CD14-positive monocyte (primary cell): ENCODE measurements around the gene ERF. TPM values are rescaled to one million over a fixed set of nuclear protein-coding genes. Genes with fewer than 3 reads are reported as not detected.

Experiments
- DNase-seq, 3 donors: peaks; one replicate each; pipeline ENCODE4 v3.0.0-alpha.2; 2011 to 2022
- H2AFZ ChIP-seq: 2 replicates; pipeline ENCODE4 v1.6.0; 2012; ENCODE audit warnings: mild to moderate bottlenecking, low read depth, low read length, inconsistent platforms; ENCODE audit not compliant: insufficient read depth, poor library complexity, severe bottlenecking
- H3K27ac ChIP-seq, 2 donors: 1 replicate in 1 of 2; 2 replicates in 1 of 2; pipeline ENCODE4 v1.5.1; 2012 to 2013; ENCODE audit warnings: low read length in 2 of 2, control low read depth in 1 of 2, inconsistent platforms in 1 of 2, low read depth in 1 of 2, mild to moderate bottlenecking in 1 of 2
- H3K27me3 ChIP-seq, 2 donors: one replicate each; pipeline versions ENCODE4 v1.6.0 to v1.6.1; 2011 to 2013; ENCODE audit warnings: low read length in 2 of 2; ENCODE audit not compliant: control insufficient read depth in 2 of 2, insufficient read depth in 2 of 2
- H3K36me3 ChIP-seq, 2 donors: replicated peaks in 1 of 2; 1 replicate in 1 of 2; 2 replicates in 1 of 2; pipeline versions ENCODE4 v1.5.1 to v1.6.1; 2012 to 2013; ENCODE audit warnings: low read length in 2 of 2, control low read depth in 1 of 2, inconsistent platforms in 1 of 2, mild to moderate bottlenecking in 1 of 2; ENCODE audit not compliant: insufficient read depth in 2 of 2, control insufficient read depth in 1 of 2
- H3K4me1 ChIP-seq, 2 donors: 1 replicate in 1 of 2; 2 replicates in 1 of 2; pipeline versions ENCODE4 v1.5.1 to v1.6.1; 2012 to 2013; ENCODE audit warnings: low read length in 2 of 2, control low read depth in 1 of 2, inconsistent platforms in 1 of 2, mild to moderate bottlenecking in 1 of 2, moderate library complexity in 1 of 2; ENCODE audit not compliant: insufficient read depth in 2 of 2, control insufficient read depth in 1 of 2
- H3K4me2 ChIP-seq: replicated peaks from 2 replicates; pipeline ENCODE3; 2012; ENCODE audit warnings: low read length, moderate library complexity, mild to moderate bottlenecking; ENCODE audit not compliant: poor library complexity, severe bottlenecking; ENCODE audit errors: extremely low read depth
- H3K4me3 ChIP-seq, 3 experiments: fragments of 200-600 bp in 1 of 3; sonication (generic) in 1 of 3; replicated peaks in 1 of 3; 1 replicate in 2 of 3; 2 replicates in 1 of 3; pipeline ENCODE4 v1.5.1; 2011 to 2013; ENCODE audit warnings: low read length in 3 of 3, mild to moderate bottlenecking in 3 of 3, control low read depth in 2 of 3, low read depth in 2 of 3, inconsistent platforms in 1 of 3, moderate library complexity in 1 of 3
- H3K79me2 ChIP-seq: 2 replicates; pipeline ENCODE4 v1.6.0; 2012; ENCODE audit warnings: mild to moderate bottlenecking, control low read depth, inconsistent platforms, low read length, moderate library complexity; ENCODE audit not compliant: insufficient read depth
- H3K9ac ChIP-seq: 2 replicates; pipeline ENCODE4 v1.6.0; 2017; ENCODE audit warnings: low read length, mild to moderate bottlenecking; ENCODE audit not compliant: insufficient read depth, poor library complexity, severe bottlenecking
- H3K9me3 ChIP-seq, 2 donors: replicated peaks in 1 of 2; 1 replicate in 1 of 2; 2 replicates in 1 of 2; pipeline versions ENCODE4 v1.5.1 to v1.6.1; 2012 to 2013; ENCODE audit warnings: low read length in 2 of 2, control low read depth in 1 of 2; ENCODE audit not compliant: control insufficient read depth in 1 of 2, insufficient read depth in 1 of 2
- H4K20me1 ChIP-seq: 2 replicates; pipeline ENCODE4 v1.6.0; 2012; ENCODE audit warnings: mild to moderate bottlenecking, low read length, control low read depth, moderate library complexity; ENCODE audit not compliant: insufficient read depth
- H3K27ac Mint-ChIP-seq, 7 donors: one replicate each; pipeline ENCODE4 v1.8.0; 2020; ENCODE audit warnings: mild to moderate bottlenecking in 7 of 7, mixed read lengths in 7 of 7, moderate library complexity in 6 of 7, inconsistent platforms in 2 of 7
- H3K27me3 Mint-ChIP-seq, 3 donors: one replicate each; pipeline ENCODE4 v1.8.0; 2021 to 2022; ENCODE audit warnings: low read depth in 3 of 3, mild to moderate bottlenecking in 3 of 3, mixed read lengths in 3 of 3, moderate library complexity in 3 of 3, inconsistent platforms in 1 of 3
- H3K36me3 Mint-ChIP-seq, 2 donors: one replicate each; pipeline ENCODE4 v1.8.0; 2020; ENCODE audit warnings: mixed read lengths in 2 of 2, inconsistent platforms in 1 of 2, mild to moderate bottlenecking in 1 of 2
- H3K4me1 Mint-ChIP-seq: one replicate; pipeline ENCODE4 v1.8.0; 2020; ENCODE audit warnings: mild to moderate bottlenecking, mixed read lengths
- H3K4me3 Mint-ChIP-seq, 2 donors: one replicate each; pipeline ENCODE4 v1.8.0; 2020; ENCODE audit warnings: mild to moderate bottlenecking in 2 of 2, mixed read lengths in 2 of 2, moderate library complexity in 1 of 2
- H3K9me3 Mint-ChIP-seq, 7 donors: one replicate each; pipeline ENCODE4 v1.8.0; 2020 to 2022; ENCODE audit warnings: mixed read lengths in 7 of 7, mild to moderate bottlenecking in 6 of 7, moderate library complexity in 6 of 7, inconsistent platforms in 2 of 7
- CTCF ChIP-seq: fragments of 200-600 bp; IDR thresholded peaks from one replicate; pipeline ENCODE4 v1.8.0; 2022; ENCODE audit warnings: antibody characterized with exemption, mild to moderate bottlenecking
- whole genome bisulfite sequencing: methylation state at CpG from one replicate; pipeline ENCODE4 v1.1.5; 2013; ENCODE audit warnings: missing lambda C conversion rate; ENCODE audit not compliant: insufficient coverage; 5-methylcytosine and 5-hydroxymethylcytosine counted together
- intact Hi-C, 2 donors: fragments of 100-400 bp; cut with micrococcal nuclease; formaldehyde crosslinking; loops; one replicate each; pipeline versions ENCODE4 v1.15.0 to v1.15.1; 2023
- polyA plus RNA-seq, 3 donors: library from polyadenylated mRNA; depleted of rRNA in 1 of 3; unstranded in 2 of 3; stranded (reverse) in 1 of 3; fragments of 300-500 nt in 2 of 3; fragments of >200 nt in 1 of 3; fragmentation: Illumina TruSeq in 2 of 3; gene quantifications; 1 replicate in 2 of 3; 2 replicates in 1 of 3; pipeline ENCODE4 v1.2.3, GENCODE V29; 2012 to 2021

Gene ERF
- polyA plus RNA-seq, 3 donors: 2.3 to 42.6 (median 3.4) TPM

GRCh38 chr19:42220751-42221097 lies 34.2 kb downstream of the ERF start:
- Histone ChIP-seq H3K9me3 (no peaks in the 10 kb centered on the region), H4K20me1 (peaks cover 50% of the 10 kb centered on the region), H3K4me1 (peaks cover 44 to 49% of the 10 kb centered on the region in 2 donors), H3K27ac (peak overlapping the region; percentile 83 to 98), H3K27me3 (no peaks in the 10 kb centered on the region), H3K79me2 (peaks cover 76% of the 10 kb centered on the region), H3K36me3 (peaks cover 17 to 20% of the 10 kb centered on the region in 2 donors), H3K9ac (peak overlapping the region; percentile 85), H3K4me3 (peak overlapping the region; percentile 58 to 84 (median 83)), H2AFZ (peak overlapping the region; percentile 94), H3K4me2 (peak overlapping the region; percentile 92)
- intact Hi-C loops: no loop called here
- no peak for DNase-seq
- peaks cover 0 to 2% (median 0%) of the 10 kb centered on the region in 7 donors for H3K9me3 Mint-ChIP-seq
- peaks cover 26 to 28% of the 10 kb centered on the region in 2 donors for H3K36me3 Mint-ChIP-seq
- H3K27ac Mint-ChIP-seq: peak overlapping the region; percentile 98 to 100 (median 99)
- no peak for TF ChIP-seq CTCF
- peak overlapping the region; percentile 99 for H3K4me3 Mint-ChIP-seq
- peaks cover 49% of the 10 kb centered on the region for H3K4me1 Mint-ChIP-seq
- no peaks in the 10 kb centered on the region for H3K27me3 Mint-ChIP-seq
- WGBS: 0% methylated on average over 3 of the region's 6 CpGs

GRCh38 chr19:42219812-42220750 lies 34.8 kb downstream of the ERF start, which contains the start of gene ZNF526:
Gene ZNF526 (plus strand): TSS chr19:42220312. CDS start chr19:42224404, 4,092 bp downstream.
- peaks cover 50% of the 10 kb centered on the region for H4K20me1 ChIP-seq
- H3K9ac ChIP-seq: peak within 1 kb of the TSS; percentile 85
- H3K27ac Mint-ChIP-seq: peak within 1 kb of the TSS; percentile 98 to 100 (median 99)
- peaks cover 0 to 2% (median 0%) of the 10 kb centered on the region in 7 donors for H3K9me3 Mint-ChIP-seq
- H3K79me2 ChIP-seq: peaks cover 79% of the 10 kb centered on the region
- intact Hi-C loops: loop anchor here in 1 of 2 donors (5.0 kb wide), 2 partner anchors 32 to 38 kb away; no protein-coding TSS in a partner anchor
- peaks cover 56% of the 10 kb centered on the region for H3K4me1 Mint-ChIP-seq
- peak within 1 kb of the TSS; percentile 83 to 98 for H3K27ac ChIP-seq
- peaks cover 0 to under 1% (median 0%) of the 10 kb centered on the region in 3 donors for H3K27me3 Mint-ChIP-seq
- H2AFZ ChIP-seq: peak within 1 kb of the TSS; percentile 94
- no peaks in the 10 kb centered on the region for H3K9me3 ChIP-seq
- no peaks in the 10 kb centered on the region for H3K27me3 ChIP-seq
- peaks cover 28 to 30% of the 10 kb centered on the region in 2 donors for H3K36me3 Mint-ChIP-seq
- peaks cover 51 to 56% of the 10 kb centered on the region in 2 donors for H3K4me1 ChIP-seq
- peak; percentile 96 to 97 (median 96) for DNase-seq
- H3K4me3 Mint-ChIP-seq: peak within 1 kb of the TSS; percentile 99
- H3K4me2 ChIP-seq: peak within 1 kb of the TSS; percentile 92
- H3K36me3 ChIP-seq: peaks cover 12 to 20% of the 10 kb centered on the region in 2 donors
- TF ChIP-seq CTCF: no peak
- WGBS: 2% methylated on average over 47 of the region's 53 CpGs
- peak within 1 kb of the TSS; percentile 58 to 84 (median 83) for H3K4me3 ChIP-seq
